Measurements from ENCODE around the gene TNFRSF14. TPM values are rescaled to one million over a fixed set of nuclear protein-coding genes. Genes with fewer than 3 reads are reported as not detected.
A peak's percentile ranks its signal among the peaks of the same experiment; 100 is the strongest.

The TNFRSF14 gene
- total and polyA plus RNA-seq, 2 of the 13 experiments (the other 11 are each of a cell fraction or from before 2014, with no cell fraction given), result 11.9 to 49.9 TPM

DNA sequence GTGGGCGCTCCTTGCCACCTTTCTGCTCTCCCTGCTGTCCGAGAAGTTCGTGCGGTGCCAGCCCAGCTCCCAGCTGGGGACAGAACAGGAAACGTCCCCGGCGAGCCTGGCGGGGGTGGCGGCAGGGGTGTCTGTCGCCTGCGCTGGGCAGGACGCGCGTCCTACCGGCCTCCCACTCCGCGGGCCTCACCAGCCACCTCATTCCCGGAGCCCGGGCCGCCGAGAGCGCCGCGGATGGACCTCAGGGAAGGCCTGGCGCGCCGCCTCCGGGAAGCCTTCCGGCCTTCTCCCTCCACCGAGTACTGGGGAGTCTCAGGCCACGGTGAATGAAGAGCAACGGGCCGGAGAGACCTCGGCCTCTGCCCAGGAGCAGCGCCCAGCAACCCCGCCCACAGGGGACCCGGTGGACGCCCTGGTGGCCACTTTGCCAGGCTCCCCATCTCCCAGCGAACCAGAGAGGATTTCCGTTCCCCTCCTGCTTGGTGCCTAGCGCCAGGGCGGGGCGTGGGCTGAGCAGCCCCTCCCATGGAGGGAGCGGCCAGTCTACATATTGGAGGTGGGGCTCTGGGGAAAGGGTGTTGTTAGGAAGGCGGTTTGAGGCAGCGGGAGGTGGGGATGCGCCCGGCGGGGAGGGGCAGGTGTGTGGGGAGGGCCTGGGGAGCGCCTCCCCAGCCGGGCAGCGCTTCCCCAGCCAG lies 9.5 kb upstream of the TNFRSF14 start (continued):
- TF ChIP-seq, protein P1, sequence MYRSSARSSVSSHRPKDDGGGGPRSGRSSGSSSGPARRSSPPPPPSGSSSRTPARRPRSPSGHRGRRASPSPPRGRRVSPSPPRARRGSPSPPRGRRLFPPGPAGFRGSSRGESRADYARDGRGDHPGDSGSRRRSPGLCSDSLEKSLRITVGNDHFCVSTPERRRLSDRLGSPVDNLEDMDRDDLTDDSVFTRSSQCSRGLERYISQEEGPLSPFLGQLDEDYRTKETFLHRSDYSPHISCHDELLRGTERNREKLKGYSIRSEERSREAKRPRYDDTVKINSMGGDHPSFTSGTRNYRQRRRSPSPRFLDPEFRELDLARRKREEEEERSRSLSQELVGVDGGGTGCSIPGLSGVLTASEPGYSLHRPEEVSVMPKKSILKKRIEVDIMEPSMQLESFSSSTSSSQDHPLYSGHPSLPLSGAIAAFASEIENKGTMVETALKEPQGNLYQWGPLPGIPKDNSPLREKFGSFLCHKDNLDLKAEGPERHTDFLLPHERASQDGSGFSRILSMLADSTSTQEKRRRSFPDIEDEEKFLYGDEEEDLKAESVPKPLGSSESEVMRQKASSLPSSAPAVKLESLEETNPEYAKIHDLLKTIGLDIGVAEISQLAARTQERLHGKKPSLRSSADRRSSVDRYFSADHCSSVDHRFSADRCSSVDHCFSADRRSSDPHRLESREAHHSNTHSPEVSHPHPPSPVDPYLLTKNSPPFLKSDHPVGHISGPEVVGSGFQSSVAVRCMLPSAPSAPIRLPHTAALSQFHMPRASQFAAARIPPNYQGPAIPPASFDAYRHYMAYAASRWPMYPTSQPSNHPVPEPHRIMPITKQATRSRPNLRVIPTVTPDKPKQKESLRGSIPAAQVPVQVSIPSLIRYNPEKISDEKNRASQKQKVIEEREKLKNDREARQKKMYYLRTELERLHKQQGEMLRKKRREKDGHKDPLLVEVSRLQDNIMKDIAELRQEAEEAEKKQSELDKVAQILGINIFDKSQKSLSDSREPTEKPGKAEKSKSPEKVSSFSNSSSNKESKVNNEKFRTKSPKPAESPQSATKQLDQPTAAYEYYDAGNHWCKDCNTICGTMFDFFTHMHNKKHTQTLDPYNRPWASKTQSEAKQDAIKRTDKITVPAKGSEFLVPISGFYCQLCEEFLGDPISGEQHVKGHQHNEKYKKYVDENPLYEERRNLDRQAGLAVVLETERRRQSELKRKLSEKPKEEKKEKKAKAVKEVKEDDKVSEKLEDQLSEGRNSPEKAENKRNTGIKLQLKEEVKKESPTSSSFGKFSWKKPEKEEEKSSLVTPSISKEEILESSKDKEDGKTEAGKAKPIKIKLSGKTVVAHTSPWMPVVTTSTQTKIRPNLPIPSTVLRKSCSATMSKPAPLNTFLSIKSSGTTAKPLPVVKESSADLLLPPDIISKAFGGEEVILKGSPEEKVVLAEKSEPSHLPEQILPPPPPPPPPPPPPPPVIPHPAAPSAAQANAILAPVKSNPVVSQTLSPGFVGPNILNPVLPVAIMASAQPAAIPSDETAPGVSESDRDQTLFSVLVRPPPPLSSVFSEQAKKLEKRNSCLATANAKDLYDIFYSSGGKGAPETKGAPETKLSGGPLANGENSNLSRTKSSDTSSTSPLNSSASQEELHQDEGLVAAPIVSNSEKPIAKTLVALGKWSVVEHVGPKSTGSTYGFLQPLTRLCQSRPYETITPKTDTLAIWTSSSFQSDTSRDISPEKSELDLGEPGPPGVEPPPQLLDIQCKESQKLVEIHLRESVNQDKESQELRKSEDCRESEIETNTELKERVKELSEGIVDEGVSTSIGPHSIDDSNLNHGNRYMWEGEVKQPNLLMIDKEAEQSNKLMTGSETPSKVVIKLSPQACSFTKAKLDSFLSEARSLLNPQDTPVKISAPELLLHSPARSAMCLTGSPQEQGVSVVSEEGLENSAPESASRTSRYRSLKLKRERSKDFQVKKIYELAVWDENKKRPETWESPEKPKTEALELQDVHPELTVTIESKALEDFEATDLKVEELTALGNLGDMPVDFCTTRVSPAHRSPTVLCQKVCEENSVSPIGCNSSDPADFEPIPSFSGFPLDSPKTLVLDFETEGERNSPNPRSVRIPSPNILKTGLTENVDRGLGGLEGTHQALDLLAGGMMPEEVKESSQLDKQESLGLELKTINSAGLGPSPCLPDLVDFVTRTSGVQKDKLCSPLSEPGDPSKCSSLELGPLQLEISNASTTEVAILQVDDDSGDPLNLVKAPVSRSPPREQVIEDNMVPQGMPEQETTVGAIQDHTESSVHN (CRISPR knock-in tag; IDR thresholded peaks at IDR 0.05), result no peak
- no peak; the same call in 1 of the 2 replicates for TF ChIP-seq ETV5 (CRISPR knock-in tag; IDR thresholded peaks at IDR 0.05; ENCODE audit: borderline replicate concordance)
- no peak for TF ChIP-seq SMARCC2 (IDR thresholded peaks at IDR 0.05)
- TF ChIP-seq, protein P2, sequence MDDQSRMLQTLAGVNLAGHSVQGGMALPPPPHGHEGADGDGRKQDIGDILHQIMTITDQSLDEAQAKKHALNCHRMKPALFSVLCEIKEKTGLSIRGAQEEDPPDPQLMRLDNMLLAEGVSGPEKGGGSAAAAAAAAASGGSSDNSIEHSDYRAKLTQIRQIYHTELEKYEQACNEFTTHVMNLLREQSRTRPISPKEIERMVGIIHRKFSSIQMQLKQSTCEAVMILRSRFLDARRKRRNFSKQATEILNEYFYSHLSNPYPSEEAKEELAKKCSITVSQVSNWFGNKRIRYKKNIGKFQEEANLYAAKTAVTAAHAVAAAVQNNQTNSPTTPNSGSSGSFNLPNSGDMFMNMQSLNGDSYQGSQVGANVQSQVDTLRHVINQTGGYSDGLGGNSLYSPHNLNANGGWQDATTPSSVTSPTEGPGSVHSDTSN (CRISPR knock-in tag; IDR thresholded peaks at IDR 0.05; ENCODE audit: borderline replicate concordance), result no peak
- TF ChIP-seq, protein P3, sequence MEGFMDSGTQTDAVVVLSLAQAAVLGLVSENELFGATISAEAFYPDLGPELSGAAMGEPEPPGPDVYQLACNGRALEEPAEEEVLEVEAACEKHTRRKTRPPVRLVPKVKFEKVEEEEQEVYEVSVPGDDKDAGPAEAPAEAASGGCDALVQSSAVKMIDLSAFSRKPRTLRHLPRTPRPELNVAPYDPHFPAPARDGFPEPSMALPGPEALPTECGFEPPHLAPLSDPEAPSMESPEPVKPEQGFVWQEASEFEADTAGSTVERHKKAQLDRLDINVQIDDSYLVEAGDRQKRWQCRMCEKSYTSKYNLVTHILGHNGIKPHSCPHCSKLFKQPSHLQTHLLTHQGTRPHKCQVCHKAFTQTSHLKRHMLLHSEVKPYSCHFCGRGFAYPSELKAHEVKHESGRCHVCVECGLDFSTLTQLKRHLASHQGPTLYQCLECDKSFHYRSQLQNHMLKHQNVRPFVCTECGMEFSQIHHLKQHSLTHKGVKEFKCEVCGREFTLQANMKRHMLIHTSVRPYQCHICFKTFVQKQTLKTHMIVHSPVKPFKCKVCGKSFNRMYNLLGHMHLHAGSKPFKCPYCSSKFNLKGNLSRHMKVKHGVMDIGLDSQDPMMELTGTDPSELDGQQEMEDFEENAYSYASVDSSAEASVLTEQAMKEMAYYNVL (CRISPR knock-in tag; IDR thresholded peaks at IDR 0.05; ENCODE audit: borderline replicate concordance), result peak; percentile 73; the same call in 1 of the 2 replicates
- no peak for TF ChIP-seq NRL (CRISPR knock-in tag; IDR thresholded peaks at IDR 0.05; ENCODE audit: borderline replicate concordance)
- TF ChIP-seq ZNF83 (CRISPR knock-in tag; IDR thresholded peaks at IDR 0.05; ENCODE audit: borderline replicate concordance), result 0 out of 2 replicates have a peak, but pooled peaks have one; percentile 21
- no peak for TF ChIP-seq ZNF577 (CRISPR knock-in tag; IDR thresholded peaks at IDR 0.05; ENCODE audit: borderline replicate concordance, low read depth)
- no peak for TF ChIP-seq TEAD2 (CRISPR knock-in tag; IDR thresholded peaks at IDR 0.05)
- TF ChIP-seq MED8 (CRISPR knock-in tag; IDR thresholded peaks at IDR 0.05; ENCODE audit: insufficient replicate concordance), result peak; percentile 30
- TF ChIP-seq XRCC5 (optimal IDR thresholded peaks at IDR 0.05; ENCODE audit: low read length), result peak; percentile 37
- no peak for TF ChIP-seq ZNF10 (CRISPR knock-in tag; IDR thresholded peaks at IDR 0.05; ENCODE audit: borderline replicate concordance, low read depth)
- TF ChIP-seq ZNF678 (CRISPR knock-in tag; IDR thresholded peaks at IDR 0.05), result no peak
- TF ChIP-seq, protein P4, sequence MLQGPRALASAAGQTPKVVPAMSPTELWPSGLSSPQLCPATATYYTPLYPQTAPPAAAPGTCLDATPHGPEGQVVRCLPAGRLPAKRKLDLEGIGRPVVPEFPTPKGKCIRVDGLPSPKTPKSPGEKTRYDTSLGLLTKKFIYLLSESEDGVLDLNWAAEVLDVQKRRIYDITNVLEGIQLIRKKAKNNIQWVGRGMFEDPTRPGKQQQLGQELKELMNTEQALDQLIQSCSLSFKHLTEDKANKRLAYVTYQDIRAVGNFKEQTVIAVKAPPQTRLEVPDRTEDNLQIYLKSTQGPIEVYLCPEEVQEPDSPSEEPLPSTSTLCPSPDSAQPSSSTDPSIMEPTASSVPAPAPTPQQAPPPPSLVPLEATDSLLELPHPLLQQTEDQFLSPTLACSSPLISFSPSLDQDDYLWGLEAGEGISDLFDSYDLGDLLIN (CRISPR knock-in tag; IDR thresholded peaks at IDR 0.05; ENCODE audit: borderline replicate concordance), result no peak

Measured in HepG2 (cell line).